Measurements from ENCODE around the gene EPG5.
"Not testable (repeated sequence)": the region's sequence is repeated elsewhere in the genome, so short reads cannot be mapped to it uniquely, and the experiment has no call there.

EPG5 gene

GRCh38 chr18:45980229-45980628 is 13.1 kb upstream of the EPG5 start:
- no peak for DNase-seq (ENCODE audit: low read depth in 2 of 2, low spot score in 1 of 2)

- DNase-seq (ENCODE audit: low read depth in 2 of 2, low spot score in 1 of 2): no peak
Observed at GRCh38 chr18:45978084-45978483, 11.0 kb upstream of the EPG5 start.

- DNase-seq (ENCODE audit: low read depth in 2 of 2, low spot score in 1 of 2): no peak
Observed at GRCh38 chr18:45976974-45977373, 9.8 kb upstream of the EPG5 start.

- DNase-seq (ENCODE audit: low read depth in 2 of 2, low spot score in 1 of 2): no peak
Observed at GRCh38 chr18:45976566-45976965, 9.4 kb upstream of the EPG5 start.

- DNase-seq (ENCODE audit: low read depth in 2 of 2, low spot score in 1 of 2): peak; percentile 32 to 52
Observed at GRCh38 chr18:45974088-45974536, 7.0 kb upstream of the EPG5 start.

- DNase-seq (ENCODE audit: low read depth in 2 of 2, low spot score in 1 of 2): not testable (repeated sequence)
Observed at GRCh38 chr18:45964913-45965312, 2.2 kb downstream of the EPG5 start.

GRCh38 chr18:45962866-45963265 is 4.3 kb downstream of the EPG5 start:
- no peak for DNase-seq (ENCODE audit: low read depth in 2 of 2, low spot score in 1 of 2)

- DNase-seq (ENCODE audit: low read depth in 2 of 2, low spot score in 1 of 2): no peak
Observed at GRCh38 chr18:45962461-45962860, 4.7 kb downstream of the EPG5 start.

GRCh38 chr18:45959484-45959883 is 7.6 kb downstream of the EPG5 start:
- not testable (repeated sequence) for DNase-seq (ENCODE audit: low read depth in 2 of 2, low spot score in 1 of 2)

- no peak for DNase-seq (ENCODE audit: low read depth in 2 of 2, low spot score in 1 of 2)
Observed at GRCh38 chr18:45958730-45959129, 8.4 kb downstream of the EPG5 start.

- no peak for DNase-seq (ENCODE audit: low read depth in 2 of 2, low spot score in 1 of 2)
Observed at GRCh38 chr18:45958027-45958426, 9.1 kb downstream of the EPG5 start.

GRCh38 chr18:45957100-45957499 is 10.0 kb downstream of the EPG5 start:
- DNase-seq (ENCODE audit: low read depth in 2 of 2, low spot score in 1 of 2): no peak

- DNase-seq (ENCODE audit: low read depth in 2 of 2, low spot score in 1 of 2): no peak
Observed at GRCh38 chr18:45954070-45954934, 12.8 kb downstream of the EPG5 start.

GRCh38 chr18:45951016-45951714 is 16.0 kb downstream of the EPG5 start:
- no peak for DNase-seq (ENCODE audit: low read depth in 2 of 2, low spot score in 1 of 2)

- DNase-seq (ENCODE audit: low read depth in 2 of 2, low spot score in 1 of 2): no peak
Observed at GRCh38 chr18:45945669-45946068, 21.5 kb downstream of the EPG5 start.

- DNase-seq (ENCODE audit: low read depth in 2 of 2, low spot score in 1 of 2): no peak
Observed at GRCh38 chr18:45940724-45941123, 26.4 kb downstream of the EPG5 start.

- no peak for DNase-seq (ENCODE audit: low read depth in 2 of 2, low spot score in 1 of 2)
Observed at GRCh38 chr18:45939236-45939635, 27.9 kb downstream of the EPG5 start.

GRCh38 chr18:45938488-45938935 is 28.6 kb downstream of the EPG5 start:
- no peak for DNase-seq (ENCODE audit: low read depth in 2 of 2, low spot score in 1 of 2)

GRCh38 chr18:45935591-45936335 is 31.4 kb downstream of the EPG5 start:
- no peak for DNase-seq (ENCODE audit: low read depth in 2 of 2, low spot score in 1 of 2)

- DNase-seq (ENCODE audit: low read depth in 2 of 2, low spot score in 1 of 2): no peak
Observed at GRCh38 chr18:45932708-45933107, 34.4 kb downstream of the EPG5 start.

GRCh38 chr18:45930963-45931362 is 36.2 kb downstream of the EPG5 start:
- no peak for DNase-seq (ENCODE audit: low read depth in 2 of 2, low spot score in 1 of 2)

GRCh38 chr18:45926691-45927090 is 40.4 kb downstream of the EPG5 start:
- no peak for DNase-seq (ENCODE audit: low read depth in 2 of 2, low spot score in 1 of 2)
